Transverse colon (tissue), 3 donors: Measurements from ENCODE around the gene COX6A2.

Experiments used
- POLR2A ChIP-seq: fragments of 450-650 bp; IDR thresholded peaks from one replicate; pipeline ENCODE4 v1.6.1; 2016; ENCODE audit warnings: antibody characterized with exemption, mild to moderate bottlenecking, moderate library complexity
- TF ChIP-seq, protein P1 (sequence below), 5 experiments: fragments of 200-600 bp in 3 of 5; fragments of 450-650 bp in 2 of 5; sonication (generic) in 3 of 5; IDR thresholded peaks; 1 replicate in 2 of 5; 2 replicates in 3 of 5; pipeline ENCODE4 v1.5.1; 2016 to 2017; ENCODE audit warnings: antibody characterized with exemption in 5 of 5, inconsistent platforms in 3 of 5, mild to moderate bottlenecking in 2 of 5, moderate library complexity in 1 of 5

DNA sequence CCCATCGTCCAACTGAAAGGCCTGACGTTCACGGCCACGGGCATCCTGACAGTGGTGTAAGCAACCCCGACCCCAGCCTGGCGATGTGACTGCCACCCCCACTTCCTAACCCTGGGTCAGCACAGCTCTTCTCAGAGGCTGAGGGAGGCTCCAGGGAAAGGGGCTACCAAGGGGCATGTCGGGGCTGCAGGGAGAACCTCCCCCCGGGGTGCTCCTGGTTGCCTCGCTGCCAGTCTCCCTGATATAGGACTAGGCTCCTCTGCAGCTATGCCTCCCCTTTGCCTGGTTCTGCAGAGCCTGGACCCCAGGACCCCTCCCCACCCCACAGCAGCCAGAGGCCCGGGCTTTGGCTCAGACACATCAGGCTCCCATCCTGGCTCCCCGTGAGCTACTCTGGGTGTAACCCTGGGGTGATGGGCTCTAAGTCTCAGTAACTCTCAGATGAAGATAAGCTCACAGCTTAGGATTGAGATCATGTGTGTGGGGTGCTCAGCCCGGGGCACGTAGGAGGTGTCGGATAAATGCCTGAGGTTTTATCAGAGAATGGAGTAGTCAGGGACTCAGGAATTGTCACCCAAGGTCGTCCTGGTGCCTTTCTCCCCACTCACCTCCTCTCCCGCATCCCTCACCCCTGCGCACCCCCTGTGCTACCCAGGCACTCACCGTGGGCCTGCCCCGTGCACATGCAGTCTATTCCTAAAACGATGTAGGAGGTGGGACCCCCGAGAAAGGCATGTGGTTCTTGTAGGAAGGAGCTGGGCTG lies 24.4 kb downstream of the COX6A2 start:
- TF ChIP-seq, protein P1, sequence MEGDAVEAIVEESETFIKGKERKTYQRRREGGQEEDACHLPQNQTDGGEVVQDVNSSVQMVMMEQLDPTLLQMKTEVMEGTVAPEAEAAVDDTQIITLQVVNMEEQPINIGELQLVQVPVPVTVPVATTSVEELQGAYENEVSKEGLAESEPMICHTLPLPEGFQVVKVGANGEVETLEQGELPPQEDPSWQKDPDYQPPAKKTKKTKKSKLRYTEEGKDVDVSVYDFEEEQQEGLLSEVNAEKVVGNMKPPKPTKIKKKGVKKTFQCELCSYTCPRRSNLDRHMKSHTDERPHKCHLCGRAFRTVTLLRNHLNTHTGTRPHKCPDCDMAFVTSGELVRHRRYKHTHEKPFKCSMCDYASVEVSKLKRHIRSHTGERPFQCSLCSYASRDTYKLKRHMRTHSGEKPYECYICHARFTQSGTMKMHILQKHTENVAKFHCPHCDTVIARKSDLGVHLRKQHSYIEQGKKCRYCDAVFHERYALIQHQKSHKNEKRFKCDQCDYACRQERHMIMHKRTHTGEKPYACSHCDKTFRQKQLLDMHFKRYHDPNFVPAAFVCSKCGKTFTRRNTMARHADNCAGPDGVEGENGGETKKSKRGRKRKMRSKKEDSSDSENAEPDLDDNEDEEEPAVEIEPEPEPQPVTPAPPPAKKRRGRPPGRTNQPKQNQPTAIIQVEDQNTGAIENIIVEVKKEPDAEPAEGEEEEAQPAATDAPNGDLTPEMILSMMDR (IDR thresholded peaks at IDR 0.05), result no peak
- no peak for TF ChIP-seq POLR2A
